Measurements from ENCODE around the gene RHOJ. TPM values are rescaled to one million over a fixed set of nuclear protein-coding genes. Genes with fewer than 3 reads are reported as not detected.

The RHOJ gene
- polyA plus RNA-seq, 1 donor from 2014 or later = 0.10 TPM

DNA sequence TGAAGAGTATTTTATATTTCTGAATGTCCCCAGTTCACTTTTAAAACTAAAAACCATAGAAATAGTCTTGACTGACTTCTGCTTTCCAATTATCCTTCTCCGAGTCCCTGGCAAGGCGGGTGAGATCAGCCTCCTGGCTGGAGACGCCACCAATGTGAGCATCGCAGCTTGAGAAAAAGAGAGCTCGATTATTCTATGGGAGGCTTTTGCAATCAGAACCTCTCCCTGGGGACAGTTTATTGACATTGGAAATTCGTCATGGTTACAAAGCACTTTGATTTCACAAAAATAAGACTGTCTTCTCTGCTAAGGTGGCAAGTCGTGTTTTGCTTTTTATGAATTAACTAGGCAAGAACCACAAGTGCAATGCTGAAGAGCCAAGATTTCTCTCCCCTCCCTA is 138.1 kb downstream of the RHOJ start:
- H3K79me2 ChIP-seq (replicated peaks; ENCODE audit: insufficient read depth, low read length) = no peaks in the 10 kb centered on the region
- no peaks in the 10 kb centered on the region for H3K9me3 ChIP-seq (ENCODE audit: low read length)
- H3K9me2 ChIP-seq (ENCODE audit: insufficient read depth, low read length) = no peaks in the 10 kb centered on the region
- no peaks in the 10 kb centered on the region for H3F3A ChIP-seq (ENCODE audit: insufficient read depth, low read length, poor library complexity, severe bottlenecking)
- H3K9ac ChIP-seq (ENCODE audit: low read length) = no peak overlapping the region
- no peaks in the 10 kb centered on the region for H3K36me3 ChIP-seq (ENCODE audit: insufficient read depth, low read length)
- H2AFZ ChIP-seq (ENCODE audit: low read depth, low read length) = no peak overlapping the region
- no peaks in the 10 kb centered on the region for H3K27me3 ChIP-seq (ENCODE audit: insufficient read depth, low read depth, low read length)
- H4K20me1 ChIP-seq (ENCODE audit: insufficient read depth) = no peaks in the 10 kb centered on the region
- H3K27ac ChIP-seq (ENCODE audit: low read length) = no peak overlapping the region
- TF ChIP-seq POLR2AphosphoS5 (IDR thresholded peaks at IDR 0.05) (no peak), RAD21 (conservative IDR thresholded peaks at IDR 0.05) (no peak), REST (IDR thresholded peaks at IDR 0.05; ENCODE audit: borderline replicate concordance) (no peak), MXI1 (conservative IDR thresholded peaks at IDR 0.05; ENCODE audit: poor library complexity, severe bottlenecking) (no peak), TAF1 (IDR thresholded peaks at IDR 0.05; ENCODE audit: low read depth) (no peak), EZH2 (IDR thresholded peaks at IDR 0.05; ENCODE audit: borderline replicate concordance, insufficient read depth, low read length, poor library complexity, severe bottlenecking) (no peak), EP300 (conservative IDR thresholded peaks at IDR 0.05; ENCODE audit: poor library complexity, severe bottlenecking) (no peak), SMC3 (conservative IDR thresholded peaks at IDR 0.05; ENCODE audit: poor library complexity) (no peak)
- TF ChIP-seq, protein P1, sequence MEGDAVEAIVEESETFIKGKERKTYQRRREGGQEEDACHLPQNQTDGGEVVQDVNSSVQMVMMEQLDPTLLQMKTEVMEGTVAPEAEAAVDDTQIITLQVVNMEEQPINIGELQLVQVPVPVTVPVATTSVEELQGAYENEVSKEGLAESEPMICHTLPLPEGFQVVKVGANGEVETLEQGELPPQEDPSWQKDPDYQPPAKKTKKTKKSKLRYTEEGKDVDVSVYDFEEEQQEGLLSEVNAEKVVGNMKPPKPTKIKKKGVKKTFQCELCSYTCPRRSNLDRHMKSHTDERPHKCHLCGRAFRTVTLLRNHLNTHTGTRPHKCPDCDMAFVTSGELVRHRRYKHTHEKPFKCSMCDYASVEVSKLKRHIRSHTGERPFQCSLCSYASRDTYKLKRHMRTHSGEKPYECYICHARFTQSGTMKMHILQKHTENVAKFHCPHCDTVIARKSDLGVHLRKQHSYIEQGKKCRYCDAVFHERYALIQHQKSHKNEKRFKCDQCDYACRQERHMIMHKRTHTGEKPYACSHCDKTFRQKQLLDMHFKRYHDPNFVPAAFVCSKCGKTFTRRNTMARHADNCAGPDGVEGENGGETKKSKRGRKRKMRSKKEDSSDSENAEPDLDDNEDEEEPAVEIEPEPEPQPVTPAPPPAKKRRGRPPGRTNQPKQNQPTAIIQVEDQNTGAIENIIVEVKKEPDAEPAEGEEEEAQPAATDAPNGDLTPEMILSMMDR (IDR thresholded peaks at IDR 0.05; ENCODE audit: poor library complexity, severe bottlenecking) = no peak
- H3K4me3 ChIP-seq (ENCODE audit: low read length) = no peak overlapping the region
- H3K4me2 ChIP-seq (ENCODE audit: low read length) = no peak overlapping the region

Other genes with a start within 250 kb of the RHOJ start
- gene KCNH5, start 159.0 kb upstream of the RHOJ start, polyA plus RNA-seq = 0.68 and 0.95 TPM in 2 replicates
- not detected in 2 replicates for gene GPHB5, start 114.5 kb downstream of the RHOJ start, polyA plus RNA-seq